CD4-positive, alpha-beta T cell (primary cell): ENCODE measurements around the gene OSCP1. TPM values are rescaled to one million over a fixed set of nuclear protein-coding genes. Genes with fewer than 3 reads are reported as not detected.
A peak's percentile ranks its signal among the peaks of the same experiment; 100 is the strongest.

Experiments used
- ATAC-seq: fragments of 200-7000 bp; cut with Tn5 transposase; one replicate; pipeline ENCODE4 v1.10.0; 2022; ENCODE audit warnings: mild to moderate bottlenecking; ENCODE audit not compliant: poor library complexity
- CTCF ChIA-PET: fragments of 350-600 bp; sonication (Branson Sonifier 250); formaldehyde crosslinking; loops from one replicate; lab custom pipeline; 2021; ENCODE audit warnings: antibody characterized with exemption, inconsistent platforms; lab: Charles Lee
- POLR2A ChIA-PET: fragments of 350-600 bp; sonication (Branson Sonifier 250); formaldehyde crosslinking; loops from one replicate; lab custom pipeline; 2021; ENCODE audit warnings: antibody characterized with exemption, inconsistent platforms; lab: Charles Lee
- DNase-seq, 14 experiments: peaks; one replicate each; pipeline ENCODE4 v3.0.0-alpha.2; 2013 to 2020; ENCODE audit warnings: mixed read lengths in 2 of 14
- H3K27ac ChIP-seq, 2 donors: one replicate each; pipeline versions ENCODE4 v1.5.1 to v1.7.0; 2013; ENCODE audit warnings: low read length in 2 of 2, low read depth in 1 of 2, mild to moderate bottlenecking in 1 of 2
- H3K27me3 ChIP-seq, 2 experiments: 1 replicate in 1 of 2; 2 replicates in 1 of 2; pipeline versions ENCODE4 v1.6.1 to v1.7.0; 2013; ENCODE audit warnings: low read length in 2 of 2, control low read depth in 1 of 2, mild to moderate bottlenecking in 1 of 2, moderate library complexity in 1 of 2; ENCODE audit not compliant: insufficient read depth in 2 of 2, control insufficient read depth in 1 of 2
- H3K36me3 ChIP-seq: one replicate; pipeline ENCODE4 v1.6.1; 2013; ENCODE audit warnings: low read length, control low read depth; ENCODE audit not compliant: insufficient read depth
- H3K4me1 ChIP-seq: one replicate; pipeline ENCODE4 v1.6.1; 2013; ENCODE audit warnings: low read length, control low read depth; ENCODE audit not compliant: insufficient read depth
- H3K4me3 ChIP-seq: one replicate; pipeline ENCODE4 v1.5.1; 2013; ENCODE audit warnings: mild to moderate bottlenecking, low read length, moderate library complexity
- H3K9me3 ChIP-seq, 2 experiments: 1 replicate in 1 of 2; 2 replicates in 1 of 2; pipeline versions ENCODE4 v1.6.1 to v1.7.0; 2013; ENCODE audit warnings: low read length in 2 of 2, mild to moderate bottlenecking in 2 of 2, control low read depth in 1 of 2, moderate library complexity in 1 of 2; ENCODE audit not compliant: control insufficient read depth in 1 of 2, insufficient read depth in 1 of 2
- H3K27ac Mint-ChIP-seq: one replicate; pipeline ENCODE4 v1.8.0; 2020; ENCODE audit warnings: mixed read lengths
- H3K27me3 Mint-ChIP-seq: one replicate; pipeline ENCODE4 v1.8.0; 2021; ENCODE audit warnings: mixed read lengths
- H3K36me3 Mint-ChIP-seq: one replicate; pipeline ENCODE4 v1.8.0; 2021; ENCODE audit warnings: low read depth, mixed read lengths
- H3K4me1 Mint-ChIP-seq: one replicate; pipeline ENCODE4 v1.8.0; 2021; ENCODE audit warnings: low read depth, mixed read lengths
- H3K4me3 Mint-ChIP-seq: one replicate; pipeline ENCODE4 v1.8.0; 2020; ENCODE audit warnings: mild to moderate bottlenecking, mixed read lengths
- H3K9me3 Mint-ChIP-seq: one replicate; pipeline ENCODE4 v1.8.0; 2020; ENCODE audit warnings: mixed read lengths
- intact Hi-C, 2 experiments: fragments of 100-400 bp; cut with DNase I in 1 of 2; cut with micrococcal nuclease in 1 of 2; formaldehyde crosslinking; loops; one replicate each; pipeline versions ENCODE4 v1.15.1 to v1.9.0; 2023 to 2025; cut with DNase I, micrococcal nuclease
- total RNA-seq, 174 experiments: library from RNA in 2 of 174; stranded (reverse) in 2 of 174; gene quantifications; one replicate each; pipeline ENCODE4 v1.2.3 and lab custom pipeline; 2021 to 2026
- TF ChIP-seq, protein P1 (sequence below): fragments of 200-600 bp; IDR thresholded peaks from one replicate; pipeline ENCODE4 v1.8.0; 2022; ENCODE audit warnings: antibody characterized with exemption, mild to moderate bottlenecking

OSCP1 gene
- total RNA-seq, 2 experiments from 2014 or later = 0.82 to 2.4 TPM

DNA sequence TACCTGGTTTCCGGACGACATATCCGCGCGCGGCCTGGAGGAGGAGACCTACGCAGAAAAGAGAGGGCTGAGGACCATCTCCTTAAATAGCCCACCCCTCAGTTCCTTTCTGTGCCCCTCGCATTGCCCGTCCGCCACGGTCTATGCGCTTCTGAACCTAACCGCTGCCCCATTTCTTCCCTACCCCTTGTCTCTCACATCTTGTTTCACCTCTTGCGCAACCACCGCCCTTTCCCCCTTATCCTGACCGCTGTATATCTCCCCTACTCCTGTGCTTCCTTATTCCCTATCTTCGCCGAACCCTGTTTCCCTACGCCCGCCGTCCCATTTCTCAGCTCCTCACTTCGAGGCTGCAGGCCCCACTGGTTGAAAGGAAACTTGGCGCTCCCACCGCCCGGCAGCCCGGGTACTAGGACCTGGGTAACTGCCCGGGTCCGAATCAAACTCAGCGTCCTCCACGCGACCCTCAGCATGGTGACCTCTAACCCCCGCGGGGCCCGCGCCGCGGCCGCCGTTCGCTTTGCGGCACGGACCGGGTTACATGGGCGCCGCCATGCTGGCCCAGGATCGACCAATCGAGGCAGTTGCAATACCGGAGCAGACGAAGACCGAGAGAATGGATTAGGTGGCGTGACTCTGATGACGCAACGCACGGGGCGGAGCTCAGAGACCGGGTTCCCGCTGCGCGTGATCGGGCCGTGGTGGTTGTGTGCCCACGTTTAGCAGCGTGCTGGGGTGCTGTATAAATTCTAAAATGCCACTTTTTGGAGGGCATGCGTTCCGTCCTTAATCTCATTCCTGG is 13.8 kb upstream of the OSCP1 start, which contains the start of gene MRPS15:
TSS of gene MRPS15 (minus strand) at position 582 of the 802 bp plus-strand sequence. CDS start at position 473, 109 bp downstream.
- H3K9me3 Mint-ChIP-seq = no peaks in the 10 kb centered on the region
- peak; percentile 84 to 97 (median 93) for DNase-seq
- H3K4me3 Mint-ChIP-seq = peak within 1 kb of the TSS; percentile 99
- no peaks in the 10 kb centered on the region for H3K27me3 Mint-ChIP-seq
- peak within 1 kb of the TSS; percentile 99 for H3K27ac Mint-ChIP-seq
- no peaks in the 10 kb centered on the region for H3K9me3 ChIP-seq
- POLR2A ChIA-PET = interaction anchor here (0.6 to 1.9 kb wide), 17 partner anchors 9 to 301 kb away, joined by 3 to 50 read pairs (median 4); partner anchors contain the start of genes CSF3R, LSM10, OSCP1 and THRAP3
- intact Hi-C loops = loop anchor here (1.0 to 10.0 kb wide), 7 partner anchors 13 to 1599 kb away; partner anchors contain the start of genes OSCP1 (in 2 of the 2), CDCA8 (in 1 of the 2), LSM10 (in 1 of the 2) and PSMB2 (in 1 of the 2)
- H3K27me3 ChIP-seq = no peaks in the 10 kb centered on the region
- TF ChIP-seq, protein P1, sequence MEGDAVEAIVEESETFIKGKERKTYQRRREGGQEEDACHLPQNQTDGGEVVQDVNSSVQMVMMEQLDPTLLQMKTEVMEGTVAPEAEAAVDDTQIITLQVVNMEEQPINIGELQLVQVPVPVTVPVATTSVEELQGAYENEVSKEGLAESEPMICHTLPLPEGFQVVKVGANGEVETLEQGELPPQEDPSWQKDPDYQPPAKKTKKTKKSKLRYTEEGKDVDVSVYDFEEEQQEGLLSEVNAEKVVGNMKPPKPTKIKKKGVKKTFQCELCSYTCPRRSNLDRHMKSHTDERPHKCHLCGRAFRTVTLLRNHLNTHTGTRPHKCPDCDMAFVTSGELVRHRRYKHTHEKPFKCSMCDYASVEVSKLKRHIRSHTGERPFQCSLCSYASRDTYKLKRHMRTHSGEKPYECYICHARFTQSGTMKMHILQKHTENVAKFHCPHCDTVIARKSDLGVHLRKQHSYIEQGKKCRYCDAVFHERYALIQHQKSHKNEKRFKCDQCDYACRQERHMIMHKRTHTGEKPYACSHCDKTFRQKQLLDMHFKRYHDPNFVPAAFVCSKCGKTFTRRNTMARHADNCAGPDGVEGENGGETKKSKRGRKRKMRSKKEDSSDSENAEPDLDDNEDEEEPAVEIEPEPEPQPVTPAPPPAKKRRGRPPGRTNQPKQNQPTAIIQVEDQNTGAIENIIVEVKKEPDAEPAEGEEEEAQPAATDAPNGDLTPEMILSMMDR = no peak
- H3K4me1 ChIP-seq = peaks cover 25% of the 10 kb centered on the region
- peaks cover 45% of the 10 kb centered on the region for H3K36me3 Mint-ChIP-seq
- H3K27ac ChIP-seq = peak within 1 kb of the TSS; percentile 90 to 93
- ATAC-seq = peak; percentile 96
- H3K4me3 ChIP-seq = peak within 1 kb of the TSS; percentile 97
- H3K4me1 Mint-ChIP-seq = peaks cover 31% of the 10 kb centered on the region
- CTCF ChIA-PET = interaction anchor here (1.3 kb wide), 2 partner anchors 14 to 95 kb away, joined by 4 read pairs; partner anchors contain the start of gene OSCP1
- peaks cover 27% of the 10 kb centered on the region for H3K36me3 ChIP-seq

DNA sequence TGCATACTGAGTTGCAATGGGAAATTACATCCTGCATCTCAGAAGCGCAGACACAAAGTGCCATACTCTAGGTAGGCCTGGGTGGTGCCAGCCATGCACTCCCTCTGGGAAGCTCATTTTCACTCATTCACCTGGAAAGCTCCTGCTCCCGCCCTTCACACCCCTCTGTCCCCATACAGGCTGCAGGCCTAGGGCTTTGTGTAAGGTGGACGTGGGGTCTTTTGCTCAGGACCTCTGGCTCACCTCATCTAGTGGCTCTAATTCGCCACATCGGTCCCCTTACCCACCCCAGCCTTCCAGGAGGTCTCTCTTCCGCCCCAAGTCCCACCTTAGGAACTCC is 13.2 kb upstream of the OSCP1 start:
- intact Hi-C loops = loop anchor here (5.0 to 10.0 kb wide), 4 partner anchors 236 to 1599 kb away; partner anchors contain the start of genes CDCA8 (in 1 of the 2) and PSMB2 (in 1 of the 2)
- H3K4me1 ChIP-seq = peaks cover 31% of the 10 kb centered on the region

DNA sequence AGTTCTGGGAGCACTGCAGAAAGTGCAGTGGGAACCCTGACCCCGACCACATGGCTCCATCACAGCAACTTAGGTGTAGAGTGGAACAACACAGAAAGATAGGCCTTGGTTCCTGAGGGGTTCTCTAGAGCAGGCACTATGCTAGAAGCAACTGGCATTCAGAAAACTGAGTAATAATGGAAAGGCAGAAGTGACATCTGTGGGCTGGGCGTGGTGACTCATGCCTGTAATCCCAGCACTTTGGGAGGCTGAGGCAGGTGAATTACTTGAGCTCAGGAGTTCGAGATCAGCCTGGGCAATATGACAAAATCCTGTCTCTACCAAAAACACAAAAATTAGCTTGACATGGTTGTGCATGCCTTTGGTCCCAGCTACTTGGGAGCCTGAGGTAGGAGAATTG is 8.7 kb upstream of the OSCP1 start:
- Histone ChIP-seq H3K4me1 (peaks cover 43% of the 10 kb centered on the region), H3K9me3 (no peaks in the 10 kb centered on the region), H3K27ac (no peak overlapping the region), H3K4me3 (no peak overlapping the region), H3K27me3 (no peaks in the 10 kb centered on the region), H3K36me3 (peaks cover 54% of the 10 kb centered on the region)
- H3K27me3 Mint-ChIP-seq = no peaks in the 10 kb centered on the region
- ATAC-seq (no peak), DNase-seq (peak in 3 of 14 experiments; percentile 19 to 35 (median 23))
- intact Hi-C loops = no loop called here
- peak overlapping the region; percentile 79 for H3K27ac Mint-ChIP-seq
- peaks cover 79% of the 10 kb centered on the region for H3K36me3 Mint-ChIP-seq
- H3K9me3 Mint-ChIP-seq = no peaks in the 10 kb centered on the region
- H3K4me1 Mint-ChIP-seq = peaks cover 43% of the 10 kb centered on the region
- TF ChIP-seq, protein P1 = no peak
- ChIA-PET POLR2A (no interaction called here), CTCF (no interaction called here)
- H3K4me3 Mint-ChIP-seq = peak overlapping the region; percentile 49

More for the DNA sequence above, 13.2 kb upstream of the OSCP1 start:
- ATAC-seq = no peak
- H3K36me3 Mint-ChIP-seq = peaks cover 49% of the 10 kb centered on the region
- peak overlapping the region; percentile 99 for H3K4me3 Mint-ChIP-seq
- Histone ChIP-seq H3K9me3 (no peaks in the 10 kb centered on the region), H3K27me3 (no peaks in the 10 kb centered on the region), H3K4me3 (peak overlapping the region; percentile 97), H3K27ac (peak overlapping the region in 1 of 2 donors; percentile 93), H3K36me3 (peaks cover 27% of the 10 kb centered on the region)
- H3K9me3 Mint-ChIP-seq = no peaks in the 10 kb centered on the region
- H3K4me1 Mint-ChIP-seq = peaks cover 37% of the 10 kb centered on the region
- no peaks in the 10 kb centered on the region for H3K27me3 Mint-ChIP-seq
- CTCF ChIA-PET = interaction anchor here (1.3 kb wide), 2 partner anchors 13 to 95 kb away, joined by 4 read pairs; partner anchors contain the start of gene OSCP1
- TF ChIP-seq, protein P1 = no peak
- DNase-seq = no peak
- POLR2A ChIA-PET = interaction anchor here (1.2 to 1.9 kb wide), 10 partner anchors 9 to 240 kb away, joined by 3 to 50 read pairs (median 7); partner anchors contain the start of genes LSM10, OSCP1 and THRAP3
- peak overlapping the region; percentile 99 for H3K27ac Mint-ChIP-seq
